Hippocampal formation (tissue), 2 donors: ENCODE data around the gene ASPRV1.

Source experiments
- DNase-seq, 2 donors: peaks; one replicate each; lab custom pipeline; 2025; lab: John Stamatoyannopoulos, UW

Gene ASPRV1

GRCh38 chr2:69940691-69941090 is 20.7 kb downstream of the ASPRV1 start:
- no peak for DNase-seq

DNA sequence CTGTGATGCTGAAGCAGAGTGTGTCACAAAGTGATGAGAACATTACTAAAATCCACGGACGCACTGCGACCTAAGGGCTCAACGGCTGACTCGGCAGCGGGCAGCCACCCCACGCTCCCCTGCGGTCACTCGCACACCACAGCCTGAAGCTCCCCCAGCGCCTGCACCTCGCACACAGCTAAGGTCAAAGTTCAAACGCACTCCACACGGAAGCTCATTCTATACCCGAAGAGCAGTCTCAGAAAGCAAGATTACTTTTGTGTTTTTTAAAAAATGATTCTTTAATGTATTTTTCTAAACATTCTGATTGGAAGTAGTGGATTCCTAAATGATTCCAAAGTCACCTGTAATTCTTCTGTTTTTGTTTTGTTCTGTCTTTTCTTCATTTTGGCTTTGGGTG is 21.7 kb downstream of the ASPRV1 start:
- DNase-seq, result no peak

GRCh38 chr2:69937968-69938367 is 23.5 kb downstream of the ASPRV1 start:
- no peak for DNase-seq

DNA sequence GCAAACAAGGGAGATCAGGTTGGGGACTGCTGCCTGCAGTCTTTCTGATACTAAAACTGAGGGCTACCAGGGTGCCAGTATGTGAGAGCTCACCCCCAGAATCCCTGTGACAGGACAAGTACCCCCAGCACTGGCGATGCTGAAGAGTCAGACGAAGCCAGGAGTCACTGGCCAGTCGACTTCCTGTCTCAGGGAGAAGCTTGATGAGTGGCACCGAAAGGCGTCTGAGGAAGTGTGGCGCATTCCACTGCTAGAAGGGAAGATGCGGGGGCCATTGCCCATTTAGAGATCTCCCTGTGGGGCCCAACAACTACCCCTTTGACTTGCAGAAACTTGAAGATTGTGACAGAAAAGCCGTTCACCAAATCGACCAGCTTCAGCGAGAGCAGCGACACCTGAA is 24.5 kb downstream of the ASPRV1 start:
- no peak for DNase-seq

DNA sequence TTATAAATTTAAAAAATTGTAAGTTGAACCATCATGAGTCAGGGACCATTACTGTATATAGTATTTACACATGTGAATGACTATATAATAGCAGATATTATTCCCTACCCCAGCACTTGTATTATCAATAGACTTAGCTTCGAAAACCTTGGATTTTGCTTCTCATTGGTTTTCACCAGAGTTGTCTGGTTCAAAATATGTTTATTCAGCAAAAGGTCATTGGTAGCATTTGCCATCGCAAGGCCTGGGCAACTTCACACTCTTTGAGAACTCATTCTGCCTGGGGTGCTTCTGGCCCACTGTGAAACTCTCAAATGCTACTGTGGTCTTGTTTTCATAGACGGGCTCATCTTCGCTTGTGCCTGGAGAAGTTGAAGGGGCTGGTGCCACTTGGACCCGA is 26.4 kb downstream of the ASPRV1 start:
- DNase-seq, result no peak

DNA sequence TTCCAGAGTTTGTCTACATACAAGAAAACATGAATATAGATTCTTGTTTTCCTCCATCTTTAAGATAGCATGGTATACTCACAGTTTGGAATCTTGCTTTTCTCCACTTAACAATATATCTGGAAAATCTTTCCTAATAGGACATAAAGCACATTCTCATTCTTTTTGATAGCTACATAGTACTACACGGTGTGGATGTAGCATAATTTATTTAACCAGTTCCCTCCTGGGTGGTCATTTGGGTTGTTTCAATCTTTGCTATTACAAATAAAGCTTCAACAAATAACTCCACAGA is 26.9 kb downstream of the ASPRV1 start:
- DNase-seq, result no peak

- no peak for DNase-seq
Observed at GRCh38 chr2:69933839-69934613, 27.4 kb downstream of the ASPRV1 start.

- DNase-seq, result no peak
Observed at GRCh38 chr2:69933254-69933828, 28.1 kb downstream of the ASPRV1 start.

DNA sequence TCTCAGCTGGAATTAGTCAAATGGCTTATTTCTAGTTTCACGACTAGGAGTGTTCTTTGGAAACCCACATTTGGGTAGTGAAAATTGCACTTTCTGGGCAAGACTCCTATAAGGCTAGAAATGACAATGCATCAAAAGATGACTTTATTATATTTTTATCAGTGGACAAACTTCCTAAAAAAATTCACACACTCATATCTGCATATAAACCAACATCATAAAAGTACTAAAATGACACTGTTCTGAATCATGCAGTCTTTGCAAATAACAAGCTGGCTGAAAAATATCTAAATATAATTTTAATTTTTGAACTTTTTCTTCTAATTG is 28.9 kb downstream of the ASPRV1 start:
- no peak for DNase-seq

GRCh38 chr2:69931832-69932595 is 29.4 kb downstream of the ASPRV1 start:
- DNase-seq, result no peak

DNA sequence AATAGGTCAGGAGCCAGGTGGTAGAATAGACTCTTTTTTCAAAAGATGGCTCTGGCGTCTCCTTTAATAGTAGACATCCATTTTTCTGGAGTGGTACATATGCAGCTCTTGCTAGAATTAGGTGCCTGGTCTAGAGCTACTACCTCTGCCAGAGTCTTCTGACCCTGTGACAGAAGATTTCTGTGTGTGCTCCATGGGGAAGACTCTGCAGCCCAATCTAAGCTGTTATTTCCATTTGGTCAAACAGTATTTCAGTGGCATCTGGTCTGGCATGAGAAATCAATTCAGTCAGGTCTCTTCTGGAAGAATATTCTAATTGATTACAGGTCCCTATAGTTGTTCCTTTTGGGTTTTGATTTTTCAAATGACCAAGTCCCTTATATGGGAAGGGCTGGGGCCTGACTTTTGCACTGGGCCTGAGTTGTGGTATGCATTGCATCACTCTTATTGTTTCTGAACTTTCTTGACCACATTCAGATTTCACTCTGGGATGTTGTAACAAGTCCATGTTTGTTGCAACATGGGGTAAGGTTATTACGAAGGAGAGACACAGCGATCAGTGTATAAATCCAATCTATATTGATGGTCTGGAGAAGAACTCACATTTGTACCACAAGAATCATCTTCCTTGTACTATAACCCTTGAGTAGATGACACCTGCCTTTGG is 34.4 kb downstream of the ASPRV1 start:
- no peak for DNase-seq

DNA sequence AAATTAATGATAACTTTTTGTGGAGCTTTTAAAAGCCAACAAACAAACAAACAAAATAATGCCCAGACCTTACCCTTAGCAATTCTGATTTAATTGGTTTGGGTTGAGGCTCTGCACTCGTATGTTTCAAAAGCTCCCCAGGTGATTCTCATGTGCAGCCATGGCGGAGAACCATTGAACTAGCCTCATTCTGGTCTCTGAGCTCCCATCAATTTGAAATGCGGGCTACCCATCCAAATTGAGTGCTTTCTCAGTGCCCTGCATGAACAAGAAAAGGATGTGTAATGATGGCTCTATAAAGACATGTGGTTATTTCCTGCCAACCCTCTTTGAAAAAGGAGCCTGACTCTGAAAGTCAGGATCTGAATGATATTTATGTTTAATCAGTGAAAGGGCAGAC is 38.3 kb downstream of the ASPRV1 start:
- DNase-seq, result no peak

GRCh38 chr2:69918401-69918800 is 43.0 kb downstream of the ASPRV1 start:
- no peak for DNase-seq

- DNase-seq, result no peak
Observed at GRCh38 chr2:69917852-69918251, 43.6 kb downstream of the ASPRV1 start.

DNA sequence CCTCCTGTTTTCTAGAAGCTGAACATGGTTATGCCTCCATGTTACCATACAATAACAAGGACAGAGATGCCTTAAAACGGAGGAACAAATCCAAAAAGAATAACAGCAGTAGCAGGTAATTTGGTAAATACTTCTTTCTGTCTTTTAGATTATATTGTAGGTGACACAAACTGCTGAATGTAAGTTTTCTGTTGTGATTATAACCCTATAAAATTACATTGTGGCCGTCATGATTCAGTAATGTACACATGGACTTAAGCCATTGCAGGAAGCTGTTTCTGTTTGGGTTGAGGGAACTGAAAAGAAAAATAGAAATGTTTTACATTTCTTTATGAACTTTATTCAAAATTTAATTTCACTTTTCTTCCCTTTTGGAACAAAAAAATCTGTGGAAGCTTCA is 45.3 kb downstream of the ASPRV1 start:
- no peak for DNase-seq

DNA sequence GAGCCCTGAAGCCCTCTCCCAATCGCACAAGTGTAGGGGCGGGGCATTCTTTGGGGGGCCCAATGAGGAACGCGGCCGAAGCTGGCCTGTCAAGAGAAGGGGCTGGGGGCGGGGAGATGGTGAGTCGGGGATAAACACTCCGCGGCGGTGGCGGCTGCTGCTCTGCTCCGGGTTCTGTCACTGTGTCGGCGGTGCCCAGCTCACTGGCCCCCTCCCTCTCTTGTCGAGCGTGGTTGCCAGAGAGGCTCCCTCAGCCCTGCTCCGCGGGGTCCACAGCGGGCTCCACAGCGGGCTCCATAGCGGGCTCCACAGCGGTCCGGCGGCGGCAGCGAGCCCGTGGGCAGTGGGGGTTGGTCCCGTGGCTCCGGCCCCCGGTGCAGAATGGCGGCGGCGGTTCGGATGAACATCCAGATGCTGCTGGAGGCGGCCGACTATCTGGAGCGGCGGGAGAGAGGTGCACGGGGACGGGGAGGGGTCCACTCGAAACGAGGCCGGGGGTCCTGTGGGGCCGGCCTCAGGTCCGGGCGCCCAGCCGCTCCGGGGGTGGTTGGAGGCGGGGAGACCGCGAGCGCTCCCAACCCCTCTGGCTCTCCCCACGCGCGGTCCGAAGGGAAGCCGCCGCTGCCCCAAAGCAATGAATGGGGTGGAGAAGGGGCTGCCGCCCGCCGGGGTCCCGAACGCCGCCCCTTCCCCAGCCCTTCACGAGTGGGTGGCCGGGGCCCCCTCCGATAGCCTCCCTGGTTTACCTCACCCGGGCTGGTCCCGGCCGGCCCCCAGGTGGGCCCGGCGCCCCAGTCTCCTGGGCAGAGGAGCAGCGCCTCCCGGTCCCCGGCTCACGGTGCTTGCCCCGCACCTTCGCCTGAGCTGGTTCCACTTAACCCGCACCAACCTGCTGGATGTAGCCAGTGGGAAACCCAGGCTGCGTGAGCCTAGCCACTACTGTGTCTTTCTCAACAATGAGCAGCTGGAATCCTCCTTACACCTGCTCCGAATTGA is 46.2 kb downstream of the ASPRV1 start, which contains the start of gene MXD1:
Gene MXD1 (plus strand): TSS at position 160 of the 996 bp plus-strand sequence. CDS start 222 bp downstream, at position 382.
- DNase-seq, result no peak

- DNase-seq, result peak; percentile 100
Observed at GRCh38 chr2:69914164-69914949, 47.1 kb downstream of the ASPRV1 start.

GRCh38 chr2:69911985-69912563 is 49.4 kb downstream of the ASPRV1 start:
- DNase-seq, result peak in 1 of 2 donors; percentile 94
